Glomerular visceral epithelial cell (primary cell): ENCODE measurements around the gene NT5DC1.
"Not testable (repeated sequence)": the region's sequence is repeated elsewhere in the genome, so short reads cannot be mapped to it uniquely, and the experiment has no call there.

Source experiments
- DNase-seq: peaks from one replicate; pipeline ENCODE4 v3.0.0-alpha.2; 2016; ENCODE audit errors: extremely low spot score

The NT5DC1 gene

DNA sequence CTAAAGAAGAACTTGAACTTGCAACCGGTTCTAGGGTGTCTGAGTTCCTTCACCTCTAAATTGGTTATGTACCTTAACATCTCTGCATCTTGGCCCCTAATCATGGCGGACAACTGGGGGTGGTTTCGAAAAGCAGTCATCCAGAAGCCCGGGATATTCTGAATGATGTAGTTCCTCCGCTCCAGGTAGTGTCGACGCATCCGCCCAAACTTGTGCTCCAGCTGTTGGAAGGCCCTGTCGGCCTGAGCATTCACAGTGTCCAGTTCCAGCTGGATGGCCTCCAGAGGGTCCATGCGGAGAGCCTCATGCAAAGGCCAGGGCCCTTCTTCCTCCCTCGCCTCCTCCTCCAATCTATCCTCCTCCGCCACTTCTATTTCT lies 178.2 kb downstream of the NT5DC1 start:
- DNase-seq = no peak

DNA sequence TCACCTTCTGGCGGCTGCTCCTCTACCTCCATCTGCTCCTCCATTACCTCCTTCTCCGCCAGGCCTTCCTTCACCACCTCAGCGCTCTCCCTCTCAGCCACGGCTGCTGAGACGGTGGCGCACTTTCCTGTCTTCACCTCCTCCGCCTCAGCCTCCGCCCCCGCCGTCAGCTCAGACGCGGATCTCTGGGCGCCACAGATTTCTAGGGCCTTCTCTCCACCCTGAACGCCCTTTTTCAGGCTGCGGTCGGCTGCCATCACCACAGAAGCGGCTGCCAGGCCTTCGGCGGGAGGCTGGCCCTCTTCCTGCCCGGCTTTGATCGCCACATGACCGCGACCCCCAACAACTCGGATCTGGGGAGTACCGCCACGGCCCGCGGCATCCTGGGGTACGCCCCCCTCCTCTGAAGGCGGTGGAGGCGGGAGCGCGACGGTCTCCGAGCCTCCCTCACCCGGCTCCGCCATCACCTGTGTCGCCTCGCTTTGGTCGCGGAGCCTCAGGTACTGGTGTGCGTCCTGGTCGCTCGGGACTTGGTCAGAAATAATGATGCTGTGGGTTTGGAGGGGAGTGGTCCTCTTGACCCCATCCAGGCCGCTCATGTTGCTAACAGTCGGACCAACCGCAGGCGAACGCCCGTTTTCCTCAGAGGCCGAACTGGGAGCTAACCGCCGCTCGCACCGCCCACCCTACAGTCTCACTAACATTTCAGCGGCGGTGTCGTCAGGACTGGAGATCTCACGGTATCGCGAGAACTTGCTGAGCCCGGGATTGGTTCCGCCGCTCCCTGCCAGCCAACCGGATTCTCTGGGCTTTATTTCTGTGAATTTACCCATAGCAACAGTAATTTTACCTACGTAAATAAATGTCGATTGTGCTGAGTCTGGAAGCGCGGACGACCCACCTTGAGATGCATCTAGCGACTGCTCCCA lies 178.8 kb downstream of the NT5DC1 start, which contains the start of gene TSPYL1:
Gene TSPYL1, minus strand, starts transcription at position 699 of the 929 bp plus-strand sequence. Its CDS starts 100 bp downstream, at position 599.
- peak; percentile 97 for DNase-seq

DNA sequence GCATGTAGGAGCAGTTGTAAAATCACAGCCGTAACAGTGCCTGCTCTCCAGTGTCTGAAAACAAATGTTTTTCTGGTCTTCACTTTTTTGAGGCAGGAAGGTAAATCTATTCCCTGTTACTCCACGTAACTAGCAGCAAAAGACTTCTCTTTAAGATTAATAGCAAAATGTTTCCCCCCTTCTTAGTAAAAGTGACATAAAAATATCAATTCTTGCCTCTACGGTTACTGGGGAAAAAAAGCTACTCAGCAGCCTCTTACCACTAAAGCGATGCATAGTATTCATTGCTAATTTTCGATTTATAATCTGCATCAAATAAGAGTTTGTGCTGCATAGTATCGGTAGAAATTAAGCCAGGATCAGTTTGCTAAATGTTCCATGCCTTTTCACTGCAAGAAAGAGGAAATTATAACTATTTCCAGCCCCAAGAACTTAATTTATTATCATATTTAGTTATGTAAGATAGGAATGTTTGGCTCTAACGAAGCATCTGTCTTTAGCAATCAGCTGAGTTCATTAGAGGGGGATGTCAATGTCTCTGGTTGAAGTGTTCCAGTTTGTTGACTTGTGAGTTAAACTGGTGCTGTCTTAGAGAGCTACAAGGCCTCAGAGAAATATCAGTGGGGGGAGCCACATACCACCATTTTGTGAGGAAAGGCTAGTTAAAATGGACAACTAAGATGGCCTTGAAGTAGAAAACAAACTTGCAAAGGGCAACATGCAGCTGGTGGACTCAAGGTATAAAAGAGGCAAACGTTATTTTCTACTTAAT lies 179.7 kb downstream of the NT5DC1 start:
- peak; percentile 26 for DNase-seq

DNA sequence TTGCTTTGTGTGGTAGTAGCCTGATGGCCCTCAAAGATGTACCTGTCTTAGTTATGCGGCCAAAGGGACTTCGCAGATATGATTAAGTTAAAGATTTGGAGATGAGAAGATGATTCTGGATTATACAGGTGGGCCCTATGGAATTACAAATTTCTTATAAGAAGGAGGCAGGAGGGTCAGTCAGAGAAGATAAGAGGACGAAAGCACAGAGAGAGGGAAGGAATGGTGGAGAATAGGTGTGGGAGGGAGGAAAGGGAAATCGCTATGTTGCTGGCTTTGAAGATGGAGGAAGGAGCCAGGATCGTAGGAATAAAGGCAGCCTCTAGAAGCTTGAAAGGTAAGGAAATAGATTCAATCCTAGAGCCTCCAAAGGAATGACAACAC lies 180.3 kb downstream of the NT5DC1 start:
- DNase-seq = no peak

DNA sequence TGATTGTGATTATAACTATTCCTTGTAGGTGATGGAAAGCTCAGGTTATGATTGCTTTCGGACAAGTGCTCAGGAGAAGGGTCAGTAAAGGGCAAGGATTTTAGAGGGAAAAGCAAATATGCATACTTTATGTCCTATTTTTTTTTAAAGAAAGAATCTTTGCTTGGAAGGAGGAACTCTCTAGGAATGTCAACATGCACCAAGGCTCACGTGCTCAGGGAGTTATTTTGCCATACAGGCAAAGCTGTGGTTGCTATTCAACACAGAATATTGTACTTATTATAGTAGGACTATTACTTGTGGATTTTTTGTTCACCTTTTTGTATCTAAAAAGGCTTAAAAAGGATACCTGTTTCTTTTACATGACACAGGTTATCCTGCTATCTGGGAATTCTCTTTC lies 182.0 kb downstream of the NT5DC1 start:
- DNase-seq = no peak

DNA sequence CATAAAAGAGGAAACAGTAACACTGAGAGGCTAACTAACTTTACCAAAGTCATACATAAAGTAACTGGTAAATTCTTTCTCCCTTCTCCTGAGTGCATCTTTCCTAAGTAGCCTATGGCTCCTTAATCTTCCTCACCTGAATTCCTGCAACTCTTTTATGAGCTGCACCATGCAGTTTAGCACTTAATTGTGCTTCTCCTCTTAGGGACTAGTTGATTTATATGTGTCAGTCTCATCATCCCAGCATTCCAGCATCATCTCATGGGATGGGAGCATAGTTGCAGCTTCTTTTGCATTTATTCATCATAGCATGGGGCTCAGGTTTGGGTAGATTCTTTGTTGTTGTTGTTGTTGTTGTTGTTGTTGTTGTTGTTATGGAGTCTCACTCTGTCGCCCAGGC lies 182.5 kb downstream of the NT5DC1 start:
- DNase-seq = no peak

DNA sequence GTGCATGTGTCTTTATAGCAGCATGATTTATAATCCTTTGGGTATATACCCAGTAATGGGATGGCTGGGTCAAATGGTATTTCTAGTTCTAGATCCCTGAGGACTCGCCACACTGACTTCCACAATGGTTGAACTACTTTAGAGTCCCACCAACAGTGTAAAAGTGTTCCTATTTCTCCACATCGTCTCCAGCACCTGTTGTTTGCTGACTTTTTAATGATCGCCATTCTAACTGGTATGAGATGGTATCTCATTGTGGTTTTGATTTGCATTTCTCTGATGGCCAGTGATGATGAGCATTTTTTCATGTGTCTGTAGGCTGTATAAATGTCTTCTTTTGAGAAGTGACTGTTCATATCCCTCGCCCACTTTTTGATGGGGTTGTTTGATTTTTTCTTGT lies 184.3 kb downstream of the NT5DC1 start:
- not testable (repeated sequence) for DNase-seq

DNA sequence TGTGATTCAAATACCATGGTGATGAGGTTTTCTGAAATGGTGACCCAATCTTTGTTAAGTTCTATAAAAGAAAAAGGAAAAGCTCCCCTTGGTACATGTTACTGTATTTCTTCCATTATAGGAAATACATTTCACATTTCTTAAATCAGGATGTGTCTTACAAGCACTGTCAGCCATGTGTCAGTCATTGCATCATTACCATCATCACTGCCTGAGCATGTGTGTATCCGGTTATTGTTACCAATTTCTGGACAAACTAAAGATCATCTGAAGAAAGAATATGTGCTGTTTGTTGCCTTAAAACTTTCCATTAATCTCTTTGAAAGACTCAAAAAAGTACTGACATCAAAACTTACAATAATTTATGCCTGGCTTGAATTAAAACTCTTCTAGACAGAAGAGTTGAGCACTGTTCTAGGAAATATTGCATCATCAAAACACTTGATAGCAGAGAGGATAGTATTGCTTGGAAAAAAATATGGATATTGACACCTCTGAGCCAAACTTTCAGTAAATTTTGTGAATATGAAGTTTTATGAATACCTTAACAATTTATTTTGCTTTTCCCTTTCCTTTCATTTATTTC lies 186.2 kb downstream of the NT5DC1 start:
- DNase-seq = no peak

DNA sequence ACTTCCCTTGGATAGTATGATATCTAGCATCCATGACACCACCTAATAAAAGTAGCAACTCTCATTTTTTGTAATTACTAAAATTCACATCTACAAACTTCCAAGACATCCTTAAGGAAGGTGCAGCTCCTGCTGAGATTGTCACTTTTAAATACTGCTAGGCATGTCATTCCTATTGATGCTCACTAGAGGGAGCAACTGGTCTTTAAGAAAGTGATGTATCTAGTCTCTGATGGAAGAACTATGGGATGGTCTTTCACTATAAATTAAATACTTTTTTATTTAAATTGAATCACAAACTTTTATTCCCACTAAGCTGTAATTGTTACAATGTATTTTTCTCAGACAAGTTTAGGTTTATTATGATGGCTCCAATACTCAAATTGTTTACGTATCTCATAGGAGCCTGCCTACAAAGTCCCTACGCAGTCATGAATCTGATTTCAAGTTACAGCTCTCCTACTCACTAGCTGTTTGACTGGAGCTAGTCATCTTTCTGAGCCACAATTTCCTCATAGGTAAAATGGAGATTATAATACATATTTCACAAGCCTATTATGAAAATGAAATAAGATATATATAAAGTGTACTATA lies 187.1 kb downstream of the NT5DC1 start:
- DNase-seq = peak; percentile 58

DNA sequence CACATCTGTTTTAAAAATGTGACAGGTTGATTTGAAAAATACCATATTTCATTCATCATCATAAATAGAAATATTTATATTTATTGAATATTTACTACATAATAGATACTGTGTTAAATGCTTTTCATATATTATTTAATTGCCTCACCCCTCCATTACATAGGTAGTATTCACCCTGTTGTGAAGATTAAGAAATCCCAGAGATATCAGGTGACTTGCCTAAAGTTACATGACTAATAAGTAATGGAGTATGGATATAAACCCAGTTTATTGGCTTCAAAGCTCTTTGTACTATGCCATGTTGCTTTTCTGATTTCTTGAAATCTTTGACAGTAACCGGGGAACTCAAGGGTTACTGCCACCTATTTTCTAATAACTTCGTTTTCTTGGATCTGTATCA lies 189.2 kb downstream of the NT5DC1 start:
- DNase-seq = no peak

DNA sequence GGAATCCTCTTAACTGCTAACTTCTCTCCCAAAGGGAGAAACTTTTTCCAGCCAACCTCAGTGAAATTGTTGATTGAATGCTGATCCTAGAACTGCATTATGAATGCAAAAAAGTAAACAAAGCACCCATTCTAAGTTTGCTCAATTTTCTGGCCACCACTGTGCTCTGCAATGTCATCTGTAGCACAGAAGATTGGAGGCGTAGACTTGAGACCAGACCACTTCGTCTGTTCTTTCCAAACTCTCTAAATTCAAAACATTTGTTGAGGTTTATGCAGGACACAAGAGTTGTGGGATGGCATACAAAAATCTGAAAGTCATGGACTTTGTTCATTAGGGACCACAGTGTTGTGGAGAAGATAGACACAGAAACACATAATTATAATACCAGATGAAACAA lies 190.1 kb downstream of the NT5DC1 start:
- no peak for DNase-seq

DNA sequence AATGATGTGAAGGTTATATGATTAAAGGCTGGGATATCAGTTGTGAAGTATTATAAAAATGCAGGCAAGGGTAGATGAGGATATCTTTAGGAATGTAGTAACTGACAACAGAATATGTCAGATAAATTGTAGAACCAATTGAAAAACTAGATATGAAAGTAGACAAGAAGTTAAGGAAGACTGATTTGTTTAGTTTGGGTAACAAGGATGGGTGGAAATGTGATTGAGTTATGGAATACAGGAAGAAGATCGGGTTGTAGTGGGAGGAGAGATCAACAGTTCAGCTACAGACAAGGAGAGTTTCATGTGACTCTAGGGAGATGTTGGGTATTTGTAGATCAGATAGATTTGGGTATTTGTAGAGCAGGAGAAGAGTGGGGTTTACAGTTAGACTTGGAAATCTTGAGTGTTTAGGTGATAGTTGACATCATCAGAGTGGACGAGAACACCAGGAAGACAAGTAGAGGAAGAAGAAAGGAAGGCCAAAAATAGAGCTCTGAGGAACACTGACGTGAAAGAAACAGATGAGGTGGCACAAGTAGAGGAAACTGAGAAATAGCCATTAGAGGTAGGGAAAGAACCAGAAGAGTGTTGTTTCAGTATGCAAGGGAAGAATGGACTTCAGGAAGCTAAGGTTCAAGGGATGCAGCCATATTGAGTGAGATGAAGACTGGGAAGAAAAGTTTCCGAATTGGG lies 191.2 kb downstream of the NT5DC1 start:
- no peak for DNase-seq

DNA sequence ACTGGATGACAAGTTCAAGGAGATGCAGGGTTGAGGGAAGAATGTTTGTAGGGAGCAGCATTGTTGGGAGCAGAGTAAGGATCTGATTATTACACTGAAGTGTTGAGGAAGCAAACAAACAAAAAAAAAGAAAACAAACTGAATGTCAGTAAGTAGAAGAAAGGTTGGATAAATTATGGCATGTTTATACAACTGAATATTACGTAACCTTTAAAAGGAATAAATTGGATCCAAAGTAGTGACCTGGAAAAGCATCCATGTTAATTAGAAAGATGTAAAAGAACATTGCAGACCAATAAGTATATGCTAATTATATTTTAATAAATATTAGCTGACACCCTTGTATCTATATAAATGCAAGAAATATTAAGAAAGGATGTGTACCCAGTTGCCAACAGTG lies 191.9 kb downstream of the NT5DC1 start:
- DNase-seq = no peak

DNA sequence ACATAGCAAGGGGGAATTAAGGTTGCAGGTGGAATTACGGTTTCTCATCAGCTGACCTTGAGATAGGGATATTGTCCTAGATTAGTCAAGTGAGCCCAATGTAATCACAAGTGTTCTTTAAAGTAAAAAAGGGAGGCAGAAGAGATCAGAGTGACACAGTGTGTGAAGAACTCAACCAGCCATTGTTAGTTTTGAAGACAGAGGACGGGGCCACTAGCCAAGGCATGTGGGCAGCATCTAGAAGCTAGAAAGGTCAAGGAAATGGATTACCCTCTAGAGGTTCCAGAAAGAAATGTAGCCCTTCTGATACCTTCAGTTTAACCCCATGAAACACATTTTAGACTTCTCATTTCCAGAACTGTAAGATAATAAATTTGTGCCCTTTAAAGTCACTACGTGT lies 197.6 kb downstream of the NT5DC1 start:
- no peak for DNase-seq

DNA sequence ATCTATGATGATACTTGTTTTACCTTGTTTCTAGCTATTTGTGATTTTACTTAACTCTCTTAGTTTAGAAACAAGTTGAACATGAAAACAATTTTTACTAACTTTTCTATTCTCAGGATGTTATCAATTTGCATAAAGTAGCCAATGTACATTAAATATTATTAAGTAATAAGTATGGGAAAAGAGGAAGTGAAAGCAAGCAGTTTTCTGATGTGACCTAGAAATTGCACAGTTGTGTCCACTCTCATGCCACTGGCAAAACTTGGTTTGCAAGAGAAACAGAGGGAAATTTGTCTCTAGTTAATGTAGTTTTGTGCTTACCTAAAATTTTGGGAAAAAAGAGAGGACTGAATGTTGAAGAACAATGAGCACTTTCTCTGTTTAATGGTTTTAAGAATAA lies 198.3 kb downstream of the NT5DC1 start:
- DNase-seq = no peak
